Measurements from ENCODE around the gene TBL3.
A peak's percentile ranks its signal among the peaks of the same experiment; 100 is the strongest.

TBL3 gene

GRCh38 chr16:2016407-2016922 lies 44.6 kb downstream of the TBL3 start:
- peaks cover 18 to 19% of the 10 kb centered on the region in 2 donors for H3K27me3 ChIP-seq (ENCODE audit: control insufficient read depth in 2 of 2, insufficient read depth in 2 of 2, low read length in 2 of 2)
- H3K4me3 ChIP-seq (ENCODE audit: low read length in 2 of 2), result no peak overlapping the region
- H3K9me3 ChIP-seq (ENCODE audit: control insufficient read depth in 2 of 2, low read length in 2 of 2), result no peaks in the 10 kb centered on the region
- H3K4me1 ChIP-seq (ENCODE audit: control insufficient read depth in 2 of 2, insufficient read depth in 2 of 2, low read length in 2 of 2), result peaks cover 8 to 15% of the 10 kb centered on the region in 2 donors
- no peak overlapping the region for H3K27ac ChIP-seq (ENCODE audit: low read depth in 2 of 2, low read length in 2 of 2)
- no peak overlapping the region for H3K9ac ChIP-seq (ENCODE audit: low read depth in 1 of 2, low read length in 2 of 2)
- H3K36me3 ChIP-seq (ENCODE audit: control insufficient read depth in 2 of 2, insufficient read depth in 2 of 2, low read length in 2 of 2), result no peaks in the 10 kb centered on the region

DNA sequence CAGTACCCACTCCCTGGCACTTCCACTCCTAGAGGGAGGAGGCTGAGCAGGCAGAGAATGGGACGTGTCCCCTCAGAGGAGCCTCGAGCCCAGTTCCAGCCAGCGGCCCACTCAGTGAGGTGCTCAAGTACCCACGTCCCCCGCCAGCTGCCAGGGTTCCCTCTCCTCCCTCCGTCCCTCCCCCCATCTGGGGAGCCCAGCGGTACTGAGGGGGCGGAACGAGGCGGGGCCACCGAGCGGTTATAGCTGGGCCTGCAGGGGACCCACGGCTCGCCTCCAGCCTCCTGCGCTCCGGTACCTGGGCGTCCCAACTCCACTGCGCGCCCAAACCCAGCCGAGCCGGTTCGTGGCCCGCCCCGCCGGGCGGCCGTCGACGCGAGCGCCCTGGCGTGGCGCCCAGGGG lies 47.7 kb downstream of the TBL3 start, which contains the start of gene NPW:
TSS of gene NPW (plus strand) at position 268 of the 403 bp plus-strand sequence.
- peaks cover 18 to 19% of the 10 kb centered on the region in 2 donors for H3K27me3 ChIP-seq (ENCODE audit: control insufficient read depth in 2 of 2, insufficient read depth in 2 of 2, low read length in 2 of 2)
- H3K9me3 ChIP-seq (ENCODE audit: control insufficient read depth in 2 of 2, low read length in 2 of 2), result no peaks in the 10 kb centered on the region
- H3K27ac ChIP-seq (ENCODE audit: low read depth in 2 of 2, low read length in 2 of 2), result no peak within 1 kb of the TSS
- H3K9ac ChIP-seq (ENCODE audit: low read depth in 1 of 2, low read length in 2 of 2), result no peak within 1 kb of the TSS
- no peak within 1 kb of the TSS for H3K4me3 ChIP-seq (ENCODE audit: low read length in 2 of 2)
- H3K4me1 ChIP-seq (ENCODE audit: control insufficient read depth in 2 of 2, insufficient read depth in 2 of 2, low read length in 2 of 2), result peaks cover 20 to 26% of the 10 kb centered on the region in 2 donors
- H3K36me3 ChIP-seq (ENCODE audit: control insufficient read depth in 2 of 2, insufficient read depth in 2 of 2, low read length in 2 of 2), result no peaks in the 10 kb centered on the region

DNA sequence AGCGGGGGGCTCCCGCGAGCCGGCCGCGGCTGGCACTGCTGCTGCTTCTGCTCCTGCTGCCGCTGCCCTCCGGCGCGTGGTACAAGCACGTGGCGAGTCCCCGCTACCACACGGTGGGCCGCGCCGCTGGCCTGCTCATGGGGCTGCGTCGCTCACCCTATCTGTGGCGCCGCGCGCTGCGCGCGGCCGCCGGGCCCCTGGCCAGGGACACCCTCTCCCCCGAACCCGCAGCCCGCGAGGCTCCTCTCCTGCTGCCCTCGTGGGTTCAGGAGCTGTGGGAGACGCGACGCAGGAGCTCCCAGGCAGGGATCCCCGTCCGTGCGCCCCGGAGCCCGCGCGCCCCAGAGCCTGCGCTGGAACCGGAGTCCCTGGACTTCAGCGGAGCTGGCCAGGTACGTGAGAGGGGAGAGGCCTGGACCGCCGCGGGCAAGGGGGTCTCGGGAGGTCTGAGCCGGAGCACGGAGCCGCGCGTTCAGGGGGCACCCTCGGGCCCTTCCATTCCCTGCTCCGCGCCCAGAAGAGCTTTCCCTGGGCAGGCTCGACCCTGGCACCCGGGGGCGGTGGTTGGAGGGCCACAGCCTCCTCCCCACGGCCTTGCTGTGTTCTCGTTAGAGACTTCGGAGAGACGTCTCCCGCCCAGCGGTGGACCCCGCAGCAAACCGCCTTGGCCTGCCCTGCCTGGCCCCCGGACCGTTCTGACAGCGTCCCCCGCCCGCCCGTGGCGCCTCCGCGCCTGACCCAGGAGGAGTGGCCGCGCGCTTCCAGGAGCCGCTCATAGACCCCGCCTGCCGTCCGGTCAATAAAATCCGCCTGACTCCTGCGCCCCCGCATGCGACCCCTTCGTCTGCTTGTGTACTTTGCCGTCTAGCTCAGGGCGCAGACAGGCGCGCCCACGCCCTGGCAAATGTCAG lies 48.3 kb downstream of the TBL3 start:
- Histone ChIP-seq H3K4me1 (ENCODE audit: control insufficient read depth in 2 of 2, insufficient read depth in 2 of 2, low read length in 2 of 2) (peaks cover 18 to 26% of the 10 kb centered on the region in 2 donors), H3K27me3 (ENCODE audit: control insufficient read depth in 2 of 2, insufficient read depth in 2 of 2, low read length in 2 of 2) (peaks cover 18 to 19% of the 10 kb centered on the region in 2 donors), H3K4me3 (ENCODE audit: low read length in 2 of 2) (no peak overlapping the region), H3K9ac (ENCODE audit: low read depth in 1 of 2, low read length in 2 of 2) (no peak overlapping the region), H3K9me3 (ENCODE audit: control insufficient read depth in 2 of 2, low read length in 2 of 2) (no peaks in the 10 kb centered on the region), H3K36me3 (ENCODE audit: control insufficient read depth in 2 of 2, insufficient read depth in 2 of 2, low read length in 2 of 2) (no peaks in the 10 kb centered on the region), H3K27ac (ENCODE audit: low read depth in 2 of 2, low read length in 2 of 2) (no peak overlapping the region)

GRCh38 chr16:2022723-2023091 lies 50.9 kb downstream of the TBL3 start:
- Histone ChIP-seq H3K9me3 (ENCODE audit: control insufficient read depth in 2 of 2, low read length in 2 of 2) (no peaks in the 10 kb centered on the region), H3K9ac (ENCODE audit: low read depth in 1 of 2, low read length in 2 of 2) (peak overlapping the region; percentile 13 to 47), H3K4me3 (ENCODE audit: low read length in 2 of 2) (peak overlapping the region; percentile 6 to 56), H3K36me3 (ENCODE audit: control insufficient read depth in 2 of 2, insufficient read depth in 2 of 2, low read length in 2 of 2) (no peaks in the 10 kb centered on the region), H3K4me1 (ENCODE audit: control insufficient read depth in 2 of 2, insufficient read depth in 2 of 2, low read length in 2 of 2) (peaks cover 16 to 23% of the 10 kb centered on the region in 2 donors), H3K27ac (ENCODE audit: low read depth in 2 of 2, low read length in 2 of 2) (peak overlapping the region in 1 of 2 donors; percentile 82), H3K27me3 (ENCODE audit: control insufficient read depth in 2 of 2, insufficient read depth in 2 of 2, low read length in 2 of 2) (peaks cover 18 to 19% of the 10 kb centered on the region in 2 donors)

DNA sequence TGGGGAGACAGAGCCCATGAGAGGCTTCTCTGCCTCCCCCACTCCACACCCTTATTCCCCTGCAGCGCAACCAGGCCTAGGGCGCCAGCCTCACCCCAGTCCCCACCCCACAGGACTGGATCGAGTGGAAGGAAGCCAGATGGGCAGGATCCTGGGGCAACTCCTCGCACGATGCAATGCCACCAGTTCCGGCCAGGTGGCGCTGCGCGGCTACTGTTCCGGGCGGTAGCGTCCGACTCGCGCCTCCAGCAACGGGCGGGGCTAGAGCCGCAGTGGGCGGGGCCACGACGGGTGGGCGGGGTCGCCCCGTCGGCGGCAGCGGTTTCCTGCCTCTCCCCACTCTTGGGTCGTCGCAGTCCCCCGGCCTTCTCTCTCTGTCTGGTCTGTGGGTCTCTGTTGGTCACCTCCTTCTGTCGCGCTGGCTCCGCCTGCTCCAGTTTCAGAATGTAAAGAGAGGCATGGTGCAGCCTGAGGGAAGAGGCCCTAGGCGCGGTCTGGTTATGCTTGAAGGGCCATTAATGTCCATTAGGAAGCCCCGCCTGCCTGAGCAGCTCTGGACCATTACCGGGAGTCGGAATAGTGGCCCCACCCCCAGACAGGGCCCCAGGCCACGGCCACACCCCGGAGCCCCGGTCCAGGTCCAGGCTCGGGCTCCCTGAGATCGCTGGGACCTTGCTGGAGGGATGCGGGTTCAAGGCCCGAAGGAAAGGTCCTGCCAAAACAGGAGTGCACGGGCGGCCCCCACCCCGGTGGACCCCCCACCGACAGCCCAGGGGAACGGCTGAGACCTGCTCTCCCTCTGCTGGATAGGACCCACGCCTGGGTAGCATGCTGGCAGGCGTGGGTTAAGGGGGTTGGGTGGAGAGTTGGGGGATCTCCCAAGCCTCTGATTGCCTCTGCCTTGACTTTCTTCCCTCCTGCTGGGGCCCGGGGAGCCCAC lies 51.5 kb downstream of the TBL3 start:
- Histone ChIP-seq H3K4me3 (ENCODE audit: low read length in 2 of 2) (peak overlapping the region; percentile 60 to 63), H3K36me3 (ENCODE audit: control insufficient read depth in 2 of 2, insufficient read depth in 2 of 2, low read length in 2 of 2) (no peaks in the 10 kb centered on the region), H3K4me1 (ENCODE audit: control insufficient read depth in 2 of 2, insufficient read depth in 2 of 2, low read length in 2 of 2) (peaks cover 17 to 30% of the 10 kb centered on the region in 2 donors), H3K9ac (ENCODE audit: low read depth in 1 of 2, low read length in 2 of 2) (peak overlapping the region; percentile 56 to 65), H3K27me3 (ENCODE audit: control insufficient read depth in 2 of 2, insufficient read depth in 2 of 2, low read length in 2 of 2) (peaks cover 18 to 19% of the 10 kb centered on the region in 2 donors), H3K27ac (ENCODE audit: low read depth in 2 of 2, low read length in 2 of 2) (peak overlapping the region; percentile 69 to 82), H3K9me3 (ENCODE audit: control insufficient read depth in 2 of 2, low read length in 2 of 2) (no peaks in the 10 kb centered on the region)

DNA sequence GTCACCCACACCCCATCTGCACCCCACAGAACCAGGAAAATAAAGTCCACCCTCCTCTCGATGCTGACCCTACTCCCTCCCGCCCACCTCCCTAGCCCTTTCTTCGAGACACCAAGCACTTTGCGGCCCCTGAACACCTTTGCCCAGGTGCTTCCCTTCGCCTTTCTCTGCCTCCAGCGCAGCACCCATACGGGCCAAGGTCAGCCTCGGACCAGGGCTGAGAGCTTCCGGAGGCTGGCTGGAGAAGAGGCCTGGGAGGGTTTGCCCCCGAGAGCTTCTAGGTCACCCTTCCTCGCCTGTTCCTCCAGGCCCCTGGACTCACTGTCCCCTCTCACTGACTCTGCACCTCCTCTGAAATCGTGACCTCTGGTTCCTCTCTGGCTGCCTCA lies 52.2 kb downstream of the TBL3 start:
- Histone ChIP-seq H3K4me3 (ENCODE audit: low read length in 2 of 2) (no peak overlapping the region), H3K36me3 (ENCODE audit: control insufficient read depth in 2 of 2, insufficient read depth in 2 of 2, low read length in 2 of 2) (no peaks in the 10 kb centered on the region), H3K27ac (ENCODE audit: low read depth in 2 of 2, low read length in 2 of 2) (peak overlapping the region; percentile 69 to 82), H3K27me3 (ENCODE audit: control insufficient read depth in 2 of 2, insufficient read depth in 2 of 2, low read length in 2 of 2) (peaks cover 14 to 16% of the 10 kb centered on the region in 2 donors), H3K9me3 (ENCODE audit: control insufficient read depth in 2 of 2, low read length in 2 of 2) (no peaks in the 10 kb centered on the region), H3K4me1 (ENCODE audit: control insufficient read depth in 2 of 2, insufficient read depth in 2 of 2, low read length in 2 of 2) (peaks cover 17 to 32% of the 10 kb centered on the region in 2 donors), H3K9ac (ENCODE audit: low read depth in 1 of 2, low read length in 2 of 2) (peak overlapping the region in 1 of 2 donors; percentile 56)

DNA sequence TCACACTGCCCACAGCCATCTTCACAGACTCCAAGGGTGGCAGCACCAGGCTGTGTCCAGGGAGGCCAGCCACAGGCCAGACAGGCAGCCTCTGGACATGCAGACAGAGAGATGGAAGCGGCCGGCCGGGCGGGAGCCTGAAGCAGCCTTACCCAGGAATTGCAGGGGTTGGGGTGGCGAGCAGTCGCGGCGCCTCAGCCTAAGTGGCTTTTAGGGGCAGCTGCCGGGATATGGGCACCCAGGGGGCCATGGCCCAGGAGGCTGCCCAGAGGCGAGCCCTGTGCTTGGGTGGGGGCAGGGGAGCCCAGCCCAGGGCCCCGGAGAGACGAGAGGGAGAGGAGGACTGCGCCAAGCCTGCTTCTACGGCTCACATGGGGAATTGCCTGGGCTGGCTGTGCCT lies 53.4 kb downstream of the TBL3 start:
- Histone ChIP-seq H3K27ac (ENCODE audit: low read depth in 2 of 2, low read length in 2 of 2) (no peak overlapping the region), H3K4me1 (ENCODE audit: control insufficient read depth in 2 of 2, insufficient read depth in 2 of 2, low read length in 2 of 2) (peaks cover 17 to 31% of the 10 kb centered on the region in 2 donors), H3K9ac (ENCODE audit: low read depth in 1 of 2, low read length in 2 of 2) (no peak overlapping the region), H3K9me3 (ENCODE audit: control insufficient read depth in 2 of 2, low read length in 2 of 2) (no peaks in the 10 kb centered on the region), H3K36me3 (ENCODE audit: control insufficient read depth in 2 of 2, insufficient read depth in 2 of 2, low read length in 2 of 2) (peaks cover 2 to 4% of the 10 kb centered on the region in 2 donors), H3K4me3 (ENCODE audit: low read length in 2 of 2) (no peak overlapping the region), H3K27me3 (ENCODE audit: control insufficient read depth in 2 of 2, insufficient read depth in 2 of 2, low read length in 2 of 2) (peaks cover 4 to 5% of the 10 kb centered on the region in 2 donors)

- Histone ChIP-seq H3K27ac (ENCODE audit: low read depth in 2 of 2, low read length in 2 of 2) (peak overlapping the region in 1 of 2 donors; percentile 56), H3K4me1 (ENCODE audit: control insufficient read depth in 2 of 2, insufficient read depth in 2 of 2, low read length in 2 of 2) (peaks cover 17 to 27% of the 10 kb centered on the region in 2 donors), H3K4me3 (ENCODE audit: low read length in 2 of 2) (peak overlapping the region; percentile 38 to 45), H3K9ac (ENCODE audit: low read depth in 1 of 2, low read length in 2 of 2) (peak overlapping the region in 1 of 2 donors; percentile 33), H3K9me3 (ENCODE audit: control insufficient read depth in 2 of 2, low read length in 2 of 2) (no peaks in the 10 kb centered on the region), H3K36me3 (ENCODE audit: control insufficient read depth in 2 of 2, insufficient read depth in 2 of 2, low read length in 2 of 2) (peaks cover 2 to 4% of the 10 kb centered on the region in 2 donors), H3K27me3 (ENCODE audit: control insufficient read depth in 2 of 2, insufficient read depth in 2 of 2, low read length in 2 of 2) (no peaks in the 10 kb centered on the region)
Measured at GRCh38 chr16:2025878-2026460, 54.1 kb downstream of the TBL3 start.

- H3K4me1 ChIP-seq (ENCODE audit: control insufficient read depth in 2 of 2, insufficient read depth in 2 of 2, low read length in 2 of 2), result peaks cover 17 to 27% of the 10 kb centered on the region in 2 donors
- peak within 1 kb of the TSS; percentile 80 to 81 for H3K4me3 ChIP-seq (ENCODE audit: low read length in 2 of 2)
- H3K27me3 ChIP-seq (ENCODE audit: control insufficient read depth in 2 of 2, insufficient read depth in 2 of 2, low read length in 2 of 2), result no peaks in the 10 kb centered on the region
- no peaks in the 10 kb centered on the region for H3K9me3 ChIP-seq (ENCODE audit: control insufficient read depth in 2 of 2, low read length in 2 of 2)
- H3K27ac ChIP-seq (ENCODE audit: low read depth in 2 of 2, low read length in 2 of 2), result peak within 1 kb of the TSS; percentile 21 to 56
- H3K36me3 ChIP-seq (ENCODE audit: control insufficient read depth in 2 of 2, insufficient read depth in 2 of 2, low read length in 2 of 2), result peaks cover 2 to 4% of the 10 kb centered on the region in 2 donors
- H3K9ac ChIP-seq (ENCODE audit: low read depth in 1 of 2, low read length in 2 of 2), result peak within 1 kb of the TSS; percentile 56 to 68
Measured at GRCh38 chr16:2026461-2027023, 54.7 kb downstream of the TBL3 start, which contains the start of gene NHERF2. NHERF2 (plus strand) TSS chr16:2026902; CDS start chr16:2027006, 104 bp downstream.

All from mucosa of rectum (tissue), 2 donors.